HCEC 1CT (cell line): ENCODE data around the gene MIGA2.
"Not testable (repeated sequence)": the region's sequence is repeated elsewhere in the genome, so short reads cannot be mapped to it uniquely, and the experiment has no call there.

Source experiments
- DNase-seq: peaks from one replicate; pipeline ENCODE4 v3.0.0-alpha.2; 2017

MIGA2 gene

DNA sequence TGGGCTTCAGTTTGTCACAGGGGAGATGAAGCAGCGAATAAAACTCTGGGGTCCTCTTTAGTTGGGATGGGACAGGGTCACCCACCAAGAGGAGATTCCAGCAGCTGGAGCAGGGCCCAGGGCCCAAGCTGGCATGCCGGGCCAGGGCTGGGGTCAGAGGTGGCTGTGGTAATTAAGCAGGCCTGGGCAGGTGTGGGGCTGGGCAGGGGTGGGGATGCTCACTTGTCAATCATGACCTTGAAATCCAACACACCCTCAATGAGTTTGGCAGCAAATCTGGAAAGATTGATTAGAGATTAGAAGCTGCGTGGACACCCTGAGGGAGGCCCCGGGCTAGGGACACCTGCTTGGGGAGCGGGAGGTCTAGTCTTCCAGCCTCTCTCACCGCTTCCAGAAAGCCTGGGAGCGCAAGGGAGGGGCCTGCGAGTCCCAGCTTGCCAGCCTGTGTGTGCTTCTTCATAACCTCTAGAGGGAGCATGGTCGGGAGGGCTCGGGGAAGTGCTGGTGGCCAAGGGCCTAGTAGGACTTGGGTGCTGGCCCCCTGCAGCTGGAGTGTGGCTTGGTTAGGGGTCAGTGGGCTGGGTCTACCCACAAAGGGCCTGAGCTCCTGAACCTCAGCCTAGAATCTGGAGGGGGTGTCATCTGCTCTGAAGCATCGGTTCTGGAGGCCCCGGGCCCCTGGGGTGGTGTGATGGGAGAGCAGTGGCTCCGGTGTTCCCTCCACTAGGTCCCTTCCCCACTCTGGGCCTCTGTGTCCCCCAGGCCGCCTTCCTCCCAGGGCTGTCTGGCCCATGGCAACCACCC is 66.6 kb downstream of the MIGA2 start:
- DNase-seq, result peak; percentile 56

DNA sequence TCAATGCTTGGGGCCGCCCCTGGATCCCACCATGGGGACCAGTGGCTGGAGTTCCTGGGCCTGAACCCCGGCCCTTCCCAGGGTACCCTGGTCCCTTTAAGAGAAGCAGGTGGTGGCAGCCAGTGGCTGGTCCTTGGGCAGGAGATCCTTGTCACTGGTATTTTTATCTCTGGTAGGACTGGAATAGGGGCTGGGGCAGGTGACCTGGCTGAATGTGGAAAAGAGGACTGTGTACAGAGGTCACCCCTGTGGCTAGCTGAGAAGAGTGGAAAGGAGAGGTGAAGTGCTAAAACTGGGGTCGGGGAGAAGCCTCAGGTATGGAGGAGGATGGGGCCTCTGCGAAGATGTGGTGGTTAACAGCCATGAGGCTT is 67.2 kb downstream of the MIGA2 start:
- DNase-seq, result no peak

DNA sequence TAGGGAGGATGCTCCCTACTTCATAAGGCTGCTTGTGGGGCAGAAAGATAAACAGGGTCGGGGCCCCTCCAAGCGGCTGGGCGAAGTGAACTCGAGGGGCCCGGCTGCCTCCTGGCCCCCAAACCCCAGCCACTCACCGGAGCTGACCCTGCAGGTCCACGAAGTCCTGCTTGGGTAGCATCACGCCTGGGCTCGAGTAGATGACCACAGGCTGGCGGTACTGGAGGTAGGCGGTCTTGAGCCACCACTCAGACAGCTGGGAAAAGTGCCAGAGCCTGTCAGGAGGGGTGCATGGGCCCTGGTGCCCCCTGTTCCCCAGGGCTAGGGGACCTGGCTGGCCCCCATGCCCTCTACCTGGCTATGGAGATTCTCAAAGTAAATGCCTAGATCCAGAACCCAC is 67.6 kb downstream of the MIGA2 start:
- DNase-seq, result no peak

DNA sequence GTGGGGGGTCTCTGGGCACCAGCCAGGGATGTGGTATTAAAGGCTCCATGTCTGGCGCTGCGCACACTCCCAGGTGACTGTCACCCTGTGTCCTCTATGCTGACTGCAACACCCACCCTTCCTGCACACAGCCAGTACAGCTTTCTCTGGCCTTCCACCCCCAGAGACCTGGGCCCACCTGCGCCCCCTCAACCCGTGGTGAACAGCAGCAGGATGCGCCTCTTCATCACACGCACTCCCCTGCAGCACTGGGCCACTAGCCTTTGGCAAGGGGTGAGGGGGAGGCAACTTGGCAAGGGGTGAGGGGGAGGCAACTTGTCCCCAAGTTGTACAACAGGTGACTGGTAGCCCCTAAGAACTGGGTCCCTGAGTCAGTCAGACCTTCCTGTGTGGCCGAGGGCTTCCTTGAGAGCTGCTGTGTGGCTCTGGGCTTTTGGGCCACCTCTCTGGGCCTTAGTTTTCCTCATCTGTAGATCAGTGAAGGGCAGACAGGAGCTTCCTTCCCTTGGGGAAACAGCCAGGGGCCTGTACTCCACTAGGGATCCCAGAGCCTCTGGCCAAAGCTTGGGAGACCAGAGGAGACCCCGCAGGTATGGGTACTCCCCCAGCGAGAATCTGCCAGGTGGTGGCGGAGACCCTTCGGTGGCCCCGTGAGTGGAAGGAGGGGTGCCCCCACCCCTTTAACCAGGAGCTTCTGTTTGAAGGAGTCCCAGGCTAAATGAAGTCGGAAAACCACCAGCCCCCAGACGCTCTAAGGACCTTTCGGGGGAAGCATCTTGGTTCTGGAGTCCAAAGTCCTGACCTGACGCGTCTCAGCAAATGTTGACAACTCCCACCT is 69.7 kb downstream of the MIGA2 start:
- DNase-seq, result no peak

DNA sequence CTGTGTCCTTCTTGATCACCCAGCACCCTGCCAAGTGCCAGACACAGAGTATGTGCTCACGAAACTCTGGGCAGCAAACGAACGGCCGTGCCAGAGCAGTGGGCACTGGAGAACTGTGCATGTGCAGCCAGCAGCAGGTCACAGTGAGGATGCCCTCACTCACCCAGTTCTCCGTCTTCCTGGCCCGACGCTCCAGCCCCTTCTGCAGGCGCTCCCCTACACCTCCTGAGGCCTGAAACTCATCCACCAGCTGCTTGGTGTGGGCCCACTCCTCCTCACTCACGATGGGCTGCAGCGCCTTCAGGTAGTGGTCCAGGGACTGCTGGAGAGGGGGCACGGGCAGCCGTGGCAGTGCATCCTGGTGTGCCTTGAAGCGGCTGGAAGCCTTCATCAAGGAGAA is 71.2 kb downstream of the MIGA2 start:
- no peak for DNase-seq

DNA sequence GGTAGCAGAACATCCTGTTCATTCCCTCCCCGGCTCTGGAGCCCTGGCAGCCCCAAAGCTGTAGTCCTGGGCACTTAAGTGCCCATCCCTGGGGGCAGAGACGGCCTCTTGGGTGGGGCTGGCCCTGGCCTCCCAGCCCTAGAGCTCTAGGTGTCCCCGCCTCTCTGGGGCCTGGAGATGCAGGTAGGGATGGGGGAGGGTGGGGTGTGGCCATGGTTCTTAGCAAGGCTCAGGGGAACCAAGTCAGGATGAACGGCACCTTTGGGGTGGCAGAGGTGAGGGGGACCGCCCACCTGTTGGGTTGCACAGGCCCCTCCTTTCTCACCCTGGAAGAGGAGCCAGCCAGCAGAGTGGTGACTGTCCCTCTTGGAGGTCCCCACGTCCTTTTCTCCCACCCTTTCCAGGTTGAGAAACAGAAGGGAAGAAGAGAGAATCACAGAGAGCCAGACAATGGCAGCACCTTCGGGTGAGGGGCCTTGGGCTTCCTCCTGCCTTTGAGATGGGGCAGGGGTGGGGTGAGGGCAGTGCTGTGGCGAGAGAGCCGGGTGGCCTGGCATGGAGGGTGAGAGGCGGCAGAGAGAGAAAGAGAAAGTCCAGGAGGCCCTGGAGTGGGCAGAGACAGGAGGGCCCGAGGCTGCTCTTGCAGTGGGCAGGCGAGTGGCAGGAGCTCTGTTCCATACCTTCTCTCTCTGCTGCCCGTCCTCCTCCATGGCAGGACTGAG is 71.8 kb downstream of the MIGA2 start:
- no peak for DNase-seq

DNA sequence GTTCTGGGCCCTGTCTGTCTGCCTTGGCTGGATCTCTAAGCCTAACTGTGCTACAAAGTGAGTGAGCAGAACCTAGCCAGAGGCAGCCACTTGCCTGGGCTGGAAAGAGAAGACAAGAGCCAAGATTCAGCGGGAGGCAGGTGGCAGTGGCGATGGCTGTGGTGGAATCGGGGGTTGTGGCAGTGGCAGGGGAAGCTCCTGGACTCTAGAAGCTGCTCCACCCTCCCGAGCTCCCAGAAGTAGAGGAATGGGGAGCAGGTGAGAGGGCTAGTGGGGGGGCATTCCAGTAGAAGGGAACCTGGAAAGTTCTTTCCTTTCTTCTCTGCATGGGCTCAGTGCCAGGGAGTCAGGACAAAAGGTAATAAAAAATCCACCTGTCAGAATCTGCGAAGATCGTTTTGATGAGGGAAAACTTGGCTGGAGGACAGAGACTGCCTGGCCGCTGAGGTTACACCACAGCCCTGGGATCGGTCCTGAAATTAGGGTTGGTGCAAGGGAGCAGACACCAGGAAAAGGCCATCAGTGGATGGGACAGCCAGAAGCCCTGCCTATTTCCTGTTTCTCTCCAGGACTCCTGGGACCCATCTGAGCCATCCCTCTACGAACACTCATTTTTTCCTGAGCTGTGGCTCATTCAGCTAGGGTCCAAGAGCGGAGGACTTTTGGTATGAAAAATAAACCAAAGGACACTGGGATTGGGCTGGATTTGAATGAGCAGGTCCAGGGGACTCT is 72.5 kb downstream of the MIGA2 start:
- DNase-seq, result no peak

DNA sequence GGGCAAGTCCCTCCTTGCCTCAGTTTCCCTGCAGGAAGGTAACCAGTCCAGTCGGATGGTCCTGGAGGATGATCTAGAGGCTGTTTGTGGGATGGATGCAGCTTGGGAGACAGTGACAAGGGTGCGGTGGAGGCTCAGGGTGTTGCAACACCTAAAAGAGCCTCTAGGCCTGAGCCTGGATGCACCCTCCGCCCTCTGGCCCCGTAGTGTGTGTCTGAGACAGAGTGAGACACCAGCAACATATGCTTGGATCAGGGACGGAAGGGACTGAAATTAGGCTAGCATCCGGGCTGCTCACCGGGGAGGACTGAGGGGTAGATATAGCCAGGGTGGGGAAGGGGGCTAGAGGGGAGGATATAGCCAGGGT is 73.1 kb downstream of the MIGA2 start:
- no peak for DNase-seq

DNA sequence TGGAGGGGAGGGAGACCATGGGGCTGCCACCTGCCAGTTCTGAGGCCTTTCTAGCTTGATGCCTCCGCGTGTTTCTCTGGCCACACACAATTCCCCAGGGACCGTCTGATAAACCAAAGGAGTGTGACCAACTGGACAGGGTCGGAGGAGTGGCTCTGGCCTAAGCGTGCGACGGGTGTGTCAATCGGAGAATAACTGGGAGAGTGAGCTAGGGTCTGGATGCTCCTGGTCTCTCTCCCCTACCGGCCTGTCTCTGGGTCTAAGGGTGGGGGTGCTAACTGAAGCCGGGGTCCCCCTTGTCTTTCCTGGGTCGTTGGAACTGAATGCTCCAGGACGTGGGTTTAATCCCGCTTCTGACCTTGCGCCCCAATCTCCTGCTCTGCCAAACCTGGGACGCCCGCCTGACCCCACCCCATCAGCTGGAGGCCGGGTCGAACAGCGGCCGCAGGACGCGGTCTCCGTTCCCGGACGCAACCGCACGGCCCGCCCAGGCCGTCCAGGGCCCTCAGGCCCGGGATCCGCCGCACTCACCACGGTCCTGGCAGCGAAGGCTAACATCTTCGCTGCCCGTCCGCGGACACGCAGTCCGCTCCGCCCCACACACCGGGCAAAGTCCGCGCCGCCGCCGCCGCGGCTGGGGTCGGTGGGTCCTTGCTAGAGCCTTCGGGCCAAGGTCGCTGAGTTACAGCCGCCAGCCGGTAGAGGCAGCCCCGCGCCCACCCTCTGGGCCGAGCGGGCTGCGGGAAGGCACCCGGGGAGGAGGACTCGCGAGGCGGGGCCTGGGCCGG is 73.7 kb downstream of the MIGA2 start:
- peak; percentile 19 for DNase-seq

DNA sequence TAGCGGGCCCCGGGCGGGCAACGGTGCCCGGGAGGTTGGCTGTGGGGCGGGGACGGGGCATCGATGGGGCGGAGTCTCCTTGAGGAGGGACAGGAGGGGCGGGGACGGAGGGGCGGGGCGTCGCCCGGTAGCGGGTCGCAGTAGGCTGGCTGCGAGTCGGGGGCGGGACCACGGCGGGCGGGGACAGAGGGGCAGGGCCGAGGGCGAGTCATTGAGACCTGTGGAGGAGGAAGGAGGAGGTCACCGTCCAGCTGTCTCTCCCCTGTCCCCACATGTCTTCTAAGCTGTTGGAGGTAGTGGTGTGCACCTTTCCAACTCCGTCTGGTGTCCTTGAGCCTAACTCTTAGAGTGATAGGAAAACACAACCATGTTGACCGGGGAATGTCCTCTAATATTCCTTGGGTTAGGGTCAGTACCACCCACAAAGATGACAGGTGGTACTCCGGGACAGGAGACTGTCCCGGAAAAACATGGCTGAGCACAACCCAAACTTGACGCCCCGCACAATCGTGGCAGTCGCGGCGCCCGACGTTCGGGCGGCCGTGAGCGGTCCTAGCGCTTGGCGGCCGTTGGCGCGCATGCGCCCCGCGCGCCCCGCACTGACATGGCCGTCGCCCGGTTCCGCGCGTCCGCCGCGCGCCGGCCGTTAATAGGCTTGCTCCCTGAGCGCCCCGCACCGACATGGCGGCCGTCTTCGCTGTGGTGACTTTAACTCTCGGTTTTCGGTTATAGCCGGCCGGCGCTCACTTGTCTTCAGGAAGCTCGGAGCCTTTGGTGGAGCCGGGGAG is 74.5 kb downstream of the MIGA2 start, which contains the start of the genes CRAT and PTPA:
CRAT (minus strand) TSS at position 54 of the 788 bp plus-strand sequence. CDS start 284 bp downstream, outside the sequence.
PTPA (plus strand) TSS at position 676 of the 788 bp plus-strand sequence. CDS start 186 bp downstream, outside the sequence.
- DNase-seq, result peak; percentile 92

DNA sequence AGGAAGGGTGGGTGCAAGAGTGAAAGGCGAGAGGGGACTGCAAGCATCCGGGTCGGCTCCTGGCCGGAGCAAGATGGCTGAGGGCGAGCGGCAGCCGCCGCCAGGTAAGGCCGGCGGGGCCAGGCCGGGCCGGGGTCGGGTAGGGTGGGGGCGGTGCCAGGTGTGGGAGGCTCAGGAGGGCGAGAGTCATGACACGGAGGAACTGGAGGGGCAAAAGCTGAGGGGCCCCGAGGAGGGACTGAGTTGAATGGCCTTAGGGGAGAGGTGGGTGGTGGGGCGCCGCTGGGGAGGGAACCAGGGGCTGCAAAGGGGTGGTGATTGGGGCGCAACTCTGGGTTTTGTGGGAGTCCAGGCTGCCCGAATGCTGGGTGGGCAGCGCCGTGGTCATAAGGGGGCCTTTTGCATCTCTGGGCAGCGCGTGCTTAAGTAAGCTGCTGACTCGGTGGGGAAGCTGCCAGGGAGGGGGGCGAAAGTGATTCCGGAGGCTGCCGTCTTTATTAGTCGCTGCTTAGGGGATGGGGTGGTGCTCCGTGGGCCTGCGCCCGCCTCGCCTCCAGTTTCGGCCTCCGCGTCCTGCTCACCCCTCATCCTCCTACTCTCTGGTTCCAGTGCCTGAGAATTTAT is 75.2 kb downstream of the MIGA2 start:
- peak; percentile 13 for DNase-seq

DNA sequence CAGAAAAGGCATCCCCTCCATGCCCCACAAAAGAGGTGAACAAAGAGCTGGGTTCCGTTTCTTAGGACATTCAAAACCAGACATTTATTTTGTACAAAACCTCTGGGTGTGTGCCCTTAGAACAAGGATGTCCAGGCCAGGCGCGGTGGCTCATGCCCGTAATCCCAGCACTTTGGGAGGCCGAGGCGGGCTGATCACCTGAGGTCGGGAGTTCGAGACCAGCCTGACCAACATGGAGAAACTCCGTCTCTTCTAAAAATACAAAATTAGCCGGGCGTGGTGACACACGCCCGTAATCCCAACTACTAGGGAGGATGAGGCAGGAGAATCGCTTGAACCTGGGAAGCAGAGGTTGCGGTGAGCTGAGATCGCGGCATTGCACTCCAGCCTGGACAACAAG is 76.1 kb downstream of the MIGA2 start:
- not testable (repeated sequence) for DNase-seq

DNA sequence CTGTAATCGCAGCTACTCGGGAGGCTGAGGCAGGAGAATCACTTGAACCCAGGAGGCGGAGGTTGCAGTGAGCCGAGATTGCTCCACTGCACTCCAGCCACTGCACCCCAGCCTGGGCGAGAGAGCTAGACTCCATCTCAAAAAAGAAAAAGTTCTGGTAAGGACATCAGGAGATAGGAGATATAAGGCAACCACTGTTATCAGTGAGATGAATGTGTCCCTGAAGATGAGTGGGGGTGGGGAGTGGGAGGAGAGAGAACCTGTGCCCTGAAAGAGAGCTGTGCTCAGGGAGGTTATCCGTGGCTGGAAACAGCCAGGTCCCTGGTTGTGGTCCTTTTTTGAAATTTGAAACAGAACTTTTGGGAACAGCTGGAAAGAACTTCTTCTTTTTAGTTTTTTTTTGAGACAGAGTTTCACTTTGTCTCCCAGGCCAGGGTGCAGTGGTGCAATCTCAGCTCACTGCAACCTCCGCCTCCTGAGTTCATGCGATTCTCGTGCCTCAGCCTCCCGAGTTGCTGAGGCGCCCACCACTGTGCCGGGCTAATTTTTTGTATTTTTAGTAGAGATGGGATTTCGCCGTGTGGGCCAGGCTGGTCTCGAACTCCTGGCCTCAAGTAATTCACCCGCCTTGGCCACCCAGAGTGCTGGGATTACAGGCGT is 77.3 kb downstream of the MIGA2 start:
- no peak for DNase-seq

DNA sequence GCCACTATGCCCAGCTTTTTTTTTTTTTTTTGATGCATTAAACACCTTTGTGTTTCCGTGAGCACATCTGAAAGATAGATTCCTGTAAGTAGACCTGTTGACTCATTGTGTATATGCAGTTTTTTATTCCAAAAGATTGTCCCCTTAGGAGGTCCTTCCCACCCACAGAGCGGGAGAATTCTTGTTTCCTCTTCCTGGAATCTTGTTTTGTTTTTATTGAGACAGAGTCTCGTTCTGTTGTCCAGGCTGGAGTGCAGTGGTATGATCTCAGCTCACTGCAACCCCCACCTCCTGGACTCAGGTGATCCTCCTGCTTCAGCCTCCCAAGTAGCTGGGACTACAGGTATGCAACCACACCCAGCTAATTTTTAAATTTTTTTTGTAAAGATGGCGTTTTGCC is 82.4 kb downstream of the MIGA2 start:
- no peak for DNase-seq

DNA sequence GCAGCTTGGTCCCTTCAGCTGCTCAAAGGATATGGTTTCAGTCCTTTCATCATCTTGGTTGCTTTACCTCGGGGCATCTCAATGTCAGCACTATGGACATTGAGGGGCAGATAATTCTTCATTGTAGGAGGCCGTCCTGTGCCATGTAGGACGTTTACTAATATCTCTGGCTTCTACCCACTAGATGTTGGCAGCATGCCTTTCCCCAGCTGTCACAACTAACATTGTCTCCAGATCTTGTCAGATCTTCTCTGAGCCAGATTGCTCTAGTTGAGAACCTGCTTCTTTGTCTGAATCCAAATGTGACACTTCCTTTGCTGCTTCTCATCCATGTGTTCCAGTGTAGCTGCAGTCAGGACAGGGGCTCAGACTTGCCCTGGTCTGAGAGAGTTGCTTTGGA is 85.1 kb downstream of the MIGA2 start:
- no peak for DNase-seq
